DOHH2 (cell line): ENCODE data around the gene ZBTB1.

Source experiments
- CTCF ChIP-seq: fragments of 200-600 bp; sonication (generic); IDR thresholded peaks from one replicate; pipeline ENCODE4 v1.5.1; 2014; ENCODE audit warnings: antibody characterized with exemption, mild to moderate bottlenecking, low read depth, low read length; ENCODE audit not compliant: poor library complexity, severe bottlenecking
- EZH2phosphoT487 ChIP-seq: fragments of 200-600 bp; sonication (generic); IDR thresholded peaks from 2 replicates; pipeline ENCODE4 v1.6.1; 2017; ENCODE audit warnings: borderline replicate concordance, mild to moderate bottlenecking, antibody characterized with exemption, low read length, moderate library complexity, mixed read lengths

- no peak for TF ChIP-seq CTCF
- TF ChIP-seq EZH2phosphoT487, result no peak
Measured at GRCh38 chr14:64544607-64545312, 40.2 kb downstream of the ZBTB1 start.
